Stimulated activated CD4-positive, alpha-beta T cell treated with anti-CD3 and anti-CD28 coated beads, Interleukin-12 subunit alpha, Interleukin-12 subunit beta, amount 100 ng/mL, for 4 hours (primary cell): ENCODE data around the gene CPAMD8.

Experiments
- DNase-seq: peaks from one replicate; pipeline ENCODE4 v3.0.0-alpha.2; 2020

Gene CPAMD8

DNA sequence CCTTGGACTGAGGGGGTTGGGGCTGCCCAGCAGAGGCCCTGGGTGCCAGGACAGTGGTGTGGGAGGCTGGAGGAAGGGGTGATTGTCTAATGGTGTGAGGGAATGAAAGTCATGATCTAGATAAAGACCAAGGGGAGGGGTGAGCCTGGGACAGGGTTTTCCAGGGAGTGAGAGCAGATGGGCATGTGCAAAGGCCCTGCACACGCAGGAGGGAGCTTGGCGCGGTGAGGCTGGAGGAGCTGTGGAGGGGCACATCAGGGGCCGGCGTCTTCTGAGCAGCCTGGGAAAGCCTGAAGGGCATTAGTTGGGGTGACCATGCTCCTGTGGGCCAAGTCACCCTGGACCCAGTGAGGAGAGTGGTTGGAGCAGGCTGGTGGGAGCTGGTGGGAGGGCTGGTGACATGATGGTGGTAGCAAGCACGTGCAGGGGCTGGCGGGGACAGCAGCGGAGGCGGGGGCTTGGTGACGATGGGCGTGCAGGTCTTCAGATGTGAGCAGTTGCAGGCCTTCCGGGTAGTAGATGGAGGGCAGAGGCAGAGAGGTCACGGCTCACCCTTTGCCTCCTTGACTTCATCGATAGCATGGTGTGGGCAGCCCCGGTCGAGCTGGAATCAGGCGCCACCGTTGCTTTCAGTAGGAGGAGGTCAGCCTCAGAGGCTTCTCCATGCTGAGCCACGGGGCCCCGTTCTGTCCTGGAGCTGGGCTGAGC is 158.0 kb downstream of the CPAMD8 start:
- DNase-seq: no peak

DNA sequence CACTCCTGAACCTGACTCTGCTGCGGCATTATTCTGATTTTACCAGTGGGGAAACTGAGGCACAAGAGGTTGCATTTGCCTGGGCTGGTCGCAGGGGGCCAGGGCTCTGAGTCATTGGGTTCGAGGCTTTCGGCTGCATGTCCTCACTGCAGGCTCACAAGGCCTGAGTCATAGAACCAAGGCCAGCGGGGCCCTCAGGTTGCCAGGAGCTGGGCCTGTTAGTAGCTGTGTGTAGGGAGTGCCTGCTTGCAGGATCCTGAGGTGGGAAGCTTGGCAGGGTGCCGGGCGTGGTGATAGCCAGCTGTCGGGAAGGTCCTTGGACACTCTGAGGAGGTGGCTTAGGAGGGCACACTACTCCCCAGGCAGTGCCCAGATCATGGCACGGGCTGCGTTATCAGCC is 159.4 kb downstream of the CPAMD8 start:
- DNase-seq: no peak

DNA sequence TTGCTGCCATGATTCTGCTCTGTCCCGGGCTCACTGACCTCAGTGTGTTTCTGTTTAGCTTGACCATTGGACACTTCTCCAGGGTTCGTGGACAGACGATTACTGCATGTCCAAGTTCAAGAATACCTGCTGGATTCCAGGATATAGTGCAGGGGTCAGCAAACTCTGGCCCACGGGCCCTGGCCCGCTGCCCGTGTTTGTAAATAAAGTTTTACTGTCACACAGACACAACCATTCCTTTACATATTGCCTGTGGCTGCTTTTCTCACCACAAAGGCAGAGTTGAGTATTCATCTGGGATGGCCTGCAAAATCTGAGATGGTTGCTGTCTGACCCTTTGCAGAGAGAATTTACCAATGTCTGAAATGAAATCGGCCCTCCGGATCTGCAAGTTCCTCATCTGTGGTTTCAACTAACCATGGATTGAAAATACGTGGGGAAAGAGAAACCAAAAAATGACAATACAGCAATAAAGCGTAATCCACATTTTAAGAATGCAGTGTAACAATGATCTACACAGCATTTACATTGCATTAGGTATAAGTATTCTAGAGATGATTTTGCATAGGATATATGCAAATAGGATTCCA is 163.7 kb downstream of the CPAMD8 start:
- no peak for DNase-seq

DNA sequence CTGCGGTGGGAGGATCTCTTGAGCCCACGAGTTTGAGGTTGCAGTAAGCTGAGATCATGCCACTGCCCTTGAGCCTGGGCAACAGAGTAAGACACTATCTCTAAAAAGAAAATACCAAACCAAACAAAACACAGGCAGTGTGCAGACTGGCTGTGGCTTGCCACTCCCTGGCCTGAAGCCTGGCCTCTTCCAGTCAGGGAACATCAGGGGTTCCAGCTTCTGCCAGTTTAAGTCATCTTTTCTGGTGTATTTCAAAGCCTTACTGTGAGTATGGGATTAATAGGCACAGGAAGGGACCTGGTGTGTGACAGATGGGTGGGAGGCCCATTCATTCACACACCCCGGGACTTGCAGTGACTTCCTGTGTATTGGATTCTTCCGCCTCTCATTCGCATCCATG is 164.8 kb downstream of the CPAMD8 start:
- no peak for DNase-seq

DNA sequence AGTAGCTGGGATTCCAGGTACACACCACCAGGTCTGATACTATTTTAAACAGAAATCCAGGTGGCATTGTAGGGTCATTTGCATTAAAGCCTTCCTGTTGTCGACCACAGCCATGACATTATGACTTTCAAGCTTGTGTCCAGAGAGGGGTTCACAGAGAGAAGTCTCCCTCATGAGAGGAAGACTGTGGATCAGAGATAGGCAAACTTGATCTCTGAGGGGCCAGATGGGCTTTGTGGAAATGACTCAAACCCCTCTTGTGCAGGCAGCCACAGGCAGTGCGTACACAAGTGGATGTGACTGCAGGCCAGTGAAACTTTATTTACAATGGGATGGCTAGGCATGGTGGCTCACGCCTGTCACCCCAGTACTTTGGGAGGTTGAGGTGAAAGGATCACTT is 165.6 kb downstream of the CPAMD8 start:
- DNase-seq: no peak

DNA sequence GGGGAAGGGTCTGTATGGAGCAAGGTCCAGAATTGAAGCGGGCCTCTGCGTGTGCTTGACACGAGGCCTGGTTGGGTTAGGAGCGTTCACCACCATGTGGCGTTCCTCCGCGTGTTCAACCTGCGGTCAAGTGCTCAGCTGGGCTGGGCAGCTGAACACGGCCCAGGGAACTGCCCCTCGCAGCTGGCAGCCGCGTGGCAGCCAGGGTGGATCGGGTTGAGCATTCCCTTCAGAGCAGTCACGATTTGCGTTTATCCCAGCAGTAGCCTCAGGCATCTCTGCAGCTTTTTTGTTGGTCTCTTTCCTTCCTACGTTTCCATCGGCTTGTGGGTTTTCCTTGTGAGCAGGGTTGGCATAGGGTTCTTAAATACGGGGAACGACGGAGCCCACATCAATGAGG is 166.5 kb downstream of the CPAMD8 start:
- no peak for DNase-seq

DNA sequence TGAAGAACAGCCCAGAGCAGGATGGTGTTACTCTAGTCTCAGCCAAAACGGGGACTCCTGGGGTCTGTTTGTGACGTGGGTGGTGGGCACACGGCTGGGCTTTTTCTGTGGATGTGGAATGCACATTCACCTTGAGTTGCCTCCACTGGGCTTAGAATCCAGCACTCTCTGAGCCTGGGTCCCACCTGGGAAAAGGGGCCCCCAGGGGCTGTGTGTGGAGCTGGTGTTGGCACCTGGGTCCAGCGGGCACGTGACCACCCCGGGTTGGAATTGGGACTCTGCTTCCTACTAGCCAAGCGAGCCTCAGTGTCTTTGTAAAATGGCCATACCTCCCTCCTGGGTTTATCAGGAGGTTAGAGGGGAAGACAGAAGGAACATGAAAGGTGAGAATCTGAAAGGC is 167.0 kb downstream of the CPAMD8 start:
- DNase-seq: no peak

DNA sequence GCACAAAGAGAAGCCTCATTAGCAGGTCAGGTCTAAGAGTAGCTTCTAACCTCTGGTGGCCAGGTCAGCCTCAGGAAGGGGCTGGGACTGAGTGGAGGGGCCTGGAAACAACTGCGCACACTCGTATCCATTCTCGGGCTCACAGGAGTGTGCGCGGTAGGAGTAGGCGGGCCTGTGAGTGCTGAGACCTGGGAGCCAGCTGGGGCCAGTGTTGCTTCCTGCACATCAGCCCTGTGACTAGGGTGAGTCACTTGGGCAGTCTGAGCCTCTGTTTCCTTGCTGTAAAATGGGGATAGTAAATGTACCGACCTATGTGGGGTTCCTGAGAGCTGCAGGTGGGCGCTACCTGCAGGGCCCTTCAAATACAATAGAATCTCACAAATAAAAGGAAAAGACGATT is 170.5 kb downstream of the CPAMD8 start:
- DNase-seq: no peak

DNA sequence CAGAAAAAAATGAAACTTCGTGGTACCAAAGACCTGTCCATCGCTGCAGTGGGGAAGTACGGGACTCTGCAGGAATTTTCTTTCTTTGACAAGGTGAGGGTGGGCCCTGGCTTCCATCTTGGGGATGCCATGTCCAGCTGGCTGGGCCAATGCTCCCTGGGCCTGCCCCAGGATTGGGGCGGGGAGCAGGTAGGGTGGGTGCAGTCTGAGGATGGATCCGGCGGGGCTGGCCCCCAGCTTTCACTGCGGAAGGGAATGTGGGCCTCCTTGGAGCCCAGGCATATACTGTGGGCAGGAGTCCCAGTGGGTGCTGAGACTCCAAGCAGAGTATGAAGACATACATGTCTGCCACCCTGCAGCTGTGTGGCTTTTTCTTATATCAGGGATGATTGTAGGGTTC is 173.5 kb downstream of the CPAMD8 start:
- no peak for DNase-seq

DNA sequence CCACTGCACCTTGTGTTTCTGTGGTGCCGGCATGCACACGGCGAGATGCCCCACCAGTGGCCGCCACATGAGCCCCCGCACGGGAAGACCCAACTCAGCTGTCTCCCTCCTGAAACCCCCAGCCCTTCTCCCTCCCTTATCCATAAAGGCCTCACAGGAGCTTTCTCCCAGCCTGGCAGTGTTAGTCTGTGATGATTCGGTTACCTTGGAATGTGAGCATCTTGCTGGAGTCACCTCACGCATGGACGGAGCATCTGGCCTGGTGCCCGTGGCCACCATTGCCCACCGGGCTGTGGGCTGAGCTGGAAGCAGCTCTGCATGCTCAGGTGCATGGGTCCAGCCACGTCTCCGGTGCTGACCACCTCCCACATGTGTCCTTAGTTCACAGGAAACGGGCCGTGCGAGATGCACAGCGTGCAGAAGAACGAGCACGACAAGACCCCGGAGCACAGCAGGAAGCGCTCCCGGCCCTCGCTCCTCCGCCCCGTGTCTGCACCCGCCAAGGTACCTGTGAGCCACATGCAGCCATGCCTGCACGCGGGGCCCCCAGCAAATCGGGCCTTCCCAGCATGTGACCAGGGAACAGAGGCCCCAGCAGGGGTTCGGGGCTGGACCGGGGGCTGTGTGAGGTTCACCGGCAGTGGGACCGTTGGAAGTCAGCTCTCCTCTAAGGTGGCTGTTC is 175.4 kb downstream of the CPAMD8 start:
- no peak for DNase-seq

DNA sequence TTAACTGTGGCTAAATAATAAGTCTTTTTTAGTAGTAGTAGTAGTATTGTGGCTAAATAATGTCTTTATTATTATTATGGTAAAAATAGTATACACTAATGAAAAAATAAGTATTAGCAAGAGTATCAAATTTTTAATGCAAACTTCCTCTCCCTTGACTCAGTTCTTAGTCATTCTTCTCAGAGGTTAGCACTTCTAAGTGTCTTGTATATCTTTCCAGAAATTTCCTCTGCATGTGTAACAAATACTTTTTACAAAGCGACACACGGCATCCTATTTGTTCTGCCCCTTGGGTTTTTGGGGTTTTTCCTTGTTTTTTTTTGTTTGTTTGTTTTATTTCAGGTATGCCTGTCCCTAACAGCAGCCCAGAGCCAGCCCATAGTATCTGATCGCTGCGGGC is 176.5 kb downstream of the CPAMD8 start:
- DNase-seq: no peak

DNA sequence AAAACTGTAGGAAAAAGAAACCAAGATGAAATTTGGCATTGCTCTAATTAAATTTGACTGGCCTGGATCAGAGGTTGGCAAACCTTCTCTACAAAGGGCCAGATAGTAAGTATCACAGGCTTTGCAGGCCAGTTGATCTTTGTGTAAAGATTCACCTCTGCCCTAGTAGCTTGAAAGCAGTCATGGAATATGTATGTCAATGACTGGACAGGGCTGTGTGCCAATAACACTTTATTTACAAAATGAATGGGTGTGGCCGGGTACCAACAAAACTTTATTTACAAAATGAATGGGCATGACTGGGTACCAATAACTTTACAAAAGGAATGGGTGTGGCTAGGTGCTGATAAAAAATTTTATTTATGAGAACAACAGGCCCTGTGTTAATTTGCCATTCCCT is 177.4 kb downstream of the CPAMD8 start:
- DNase-seq: no peak

DNA sequence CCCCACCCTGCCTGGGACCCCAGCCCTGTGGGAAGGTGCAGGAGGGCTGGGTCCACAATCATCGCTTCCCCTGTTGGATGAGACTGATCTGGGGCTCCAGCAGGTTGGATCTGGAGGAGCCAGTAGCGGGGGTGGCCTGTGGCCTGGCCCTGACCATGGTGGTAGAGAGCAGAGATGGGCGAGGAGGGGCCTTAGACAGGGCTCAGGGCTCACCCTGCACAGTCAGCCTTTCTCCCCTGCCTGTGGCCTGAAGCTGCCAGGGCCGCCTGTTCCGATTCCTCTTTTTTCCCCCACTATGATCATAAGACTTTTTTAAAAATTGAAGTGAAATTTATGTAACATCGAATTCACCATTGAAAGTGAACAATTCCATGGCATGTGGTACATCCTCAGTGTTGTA is 179.2 kb downstream of the CPAMD8 start:
- DNase-seq: no peak

DNA sequence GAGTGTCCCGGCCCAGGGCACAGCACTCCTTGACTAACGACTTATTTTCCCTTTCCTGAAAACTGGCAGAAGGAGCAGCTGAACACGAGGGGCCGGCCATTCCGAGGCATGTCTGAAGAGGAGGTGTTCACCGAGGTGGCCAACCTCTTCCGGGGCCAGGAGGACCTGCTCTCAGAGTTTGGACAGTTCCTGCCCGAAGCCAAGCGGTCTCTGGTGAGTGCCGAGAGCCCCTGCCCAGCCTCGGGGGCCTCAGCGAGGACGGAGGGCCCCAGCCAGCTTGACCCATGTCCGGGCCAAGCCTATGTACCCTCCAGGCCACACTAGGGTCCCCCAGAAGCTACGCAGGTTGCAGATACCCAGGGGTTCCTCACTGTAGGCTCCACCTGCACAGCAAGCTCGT is 179.7 kb downstream of the CPAMD8 start:
- DNase-seq: no peak
